Measurements from ENCODE around the gene PLXNA1.

PLXNA1 gene

GRCh38 chr3:126982471-126983175 lies at the start of gene PLXNA1:
PLXNA1 (plus strand) TSS chr3:126983115; CDS start chr3:126988594, 5,479 bp downstream.
- no peak for DNase-seq

- no peak for DNase-seq
Observed at GRCh38 chr3:126934031-126934531, 48.8 kb upstream of the PLXNA1 start.

DNA sequence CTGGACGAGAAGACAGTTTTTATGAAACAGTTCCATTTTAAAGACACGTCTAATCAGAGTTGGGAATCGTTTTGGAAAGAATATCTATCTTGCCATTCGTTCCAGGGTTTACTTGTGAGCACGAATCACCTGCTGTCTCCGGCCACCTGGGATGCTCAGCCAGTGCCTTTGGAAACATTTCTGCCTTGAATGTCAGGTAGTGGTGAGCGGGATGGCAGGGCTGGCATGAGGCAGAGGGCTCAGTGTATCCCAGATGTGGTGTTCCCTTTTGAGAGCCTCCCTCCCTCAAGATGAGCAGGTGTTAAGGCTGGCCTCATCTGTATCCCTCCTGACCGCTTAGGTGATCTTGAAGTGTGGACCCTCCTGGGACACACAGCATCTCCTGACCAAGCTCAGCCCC lies 47.9 kb upstream of the PLXNA1 start:
- no peak for DNase-seq

DNA sequence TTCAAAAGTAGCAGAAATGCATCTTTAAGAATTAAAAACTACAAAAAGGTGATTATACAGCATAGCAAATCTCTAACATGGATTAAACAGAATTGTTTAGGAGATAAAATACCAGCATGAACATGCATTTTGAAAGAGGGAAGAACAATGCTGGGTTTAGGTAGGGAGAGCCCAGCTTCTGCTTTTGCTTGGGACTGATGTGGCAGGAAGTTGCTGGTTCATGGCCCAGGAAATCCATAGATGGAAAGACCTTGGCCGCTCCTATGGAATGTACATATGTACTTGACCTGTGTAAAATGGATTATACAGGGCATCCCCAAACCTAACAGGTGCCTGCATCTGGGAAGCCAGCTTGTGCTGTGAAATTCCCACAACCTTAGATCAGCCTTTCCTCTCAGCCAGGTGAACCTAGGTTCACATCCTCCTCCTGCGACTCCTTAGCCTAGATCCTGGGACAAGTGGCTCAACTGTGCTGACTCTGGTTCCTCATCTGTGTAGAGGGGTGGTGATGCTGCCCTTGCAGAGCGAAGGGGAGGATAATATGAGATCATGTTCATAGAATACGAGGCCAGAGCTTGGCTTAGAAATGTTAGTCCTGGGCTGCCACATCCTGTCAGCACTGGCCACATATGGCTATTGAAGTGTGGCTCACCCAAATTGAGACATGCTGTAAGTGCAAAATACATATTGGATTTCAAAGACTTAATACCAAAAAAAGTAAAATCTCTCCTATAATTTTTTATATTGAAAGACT lies 47.0 kb upstream of the PLXNA1 start:
- DNase-seq: no peak

- peak; percentile 58 for DNase-seq
Observed at GRCh38 chr3:126936853-126937425, 46.0 kb upstream of the PLXNA1 start.

- DNase-seq: no peak
Observed at GRCh38 chr3:126937533-126937932, 45.4 kb upstream of the PLXNA1 start.

- peak; percentile 11 for DNase-seq
Observed at GRCh38 chr3:126937973-126938372, 44.9 kb upstream of the PLXNA1 start.

- DNase-seq: no peak
Observed at GRCh38 chr3:126938520-126939337, 44.2 kb upstream of the PLXNA1 start.

- DNase-seq: no peak
Observed at GRCh38 chr3:126939338-126939718, 43.6 kb upstream of the PLXNA1 start.

DNA sequence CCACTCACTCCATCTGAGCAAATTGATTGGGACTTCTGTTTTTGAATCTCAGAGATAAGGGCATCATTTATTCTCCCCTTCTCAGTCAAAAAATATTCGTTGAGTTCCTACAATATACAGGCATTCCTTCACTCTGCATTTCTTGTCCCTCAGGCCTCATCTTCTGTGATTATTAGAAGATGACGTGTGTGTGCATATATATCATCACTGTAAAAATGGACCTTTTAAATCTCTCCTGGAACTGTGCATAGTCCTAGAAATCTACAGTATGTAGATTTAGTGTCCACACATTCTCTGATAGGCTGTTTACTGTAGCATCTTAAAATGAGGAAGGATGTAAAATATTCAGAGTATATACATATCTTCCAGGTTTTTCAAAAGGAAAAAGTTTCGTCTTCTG lies 43.2 kb upstream of the PLXNA1 start:
- no peak for DNase-seq

GRCh38 chr3:126941721-126942270 lies 41.1 kb upstream of the PLXNA1 start:
- DNase-seq: no peak

GRCh38 chr3:126944089-126944965 lies 38.6 kb upstream of the PLXNA1 start:
- no peak for DNase-seq

GRCh38 chr3:126945171-126945721 lies 37.7 kb upstream of the PLXNA1 start:
- DNase-seq: no peak

DNA sequence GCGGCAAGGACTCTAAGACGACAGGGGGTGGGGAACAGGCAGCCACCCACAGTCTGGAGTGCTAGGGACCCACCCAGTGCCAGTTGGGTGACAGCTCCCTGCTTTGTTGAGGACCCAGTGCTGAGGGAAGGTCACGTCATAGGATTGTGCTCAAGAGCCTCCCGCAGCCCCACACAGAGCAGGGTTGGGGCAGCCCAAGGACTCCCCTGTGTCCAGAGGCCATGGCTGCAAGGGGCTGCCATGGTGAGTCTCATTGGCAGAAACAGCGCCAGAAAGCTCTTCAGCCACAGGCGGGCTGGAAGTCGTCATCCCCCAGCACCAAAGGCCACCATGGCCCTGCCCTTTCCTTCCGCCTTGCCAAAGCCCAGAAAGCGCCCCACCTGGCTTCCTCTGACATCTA lies 37.0 kb upstream of the PLXNA1 start:
- DNase-seq: no peak

GRCh38 chr3:126946405-126946804 lies 36.5 kb upstream of the PLXNA1 start:
- DNase-seq: no peak

- DNase-seq: no peak
Observed at GRCh38 chr3:126947429-126947828, 35.5 kb upstream of the PLXNA1 start.

- DNase-seq: no peak
Observed at GRCh38 chr3:126948980-126949535, 33.9 kb upstream of the PLXNA1 start.

DNA sequence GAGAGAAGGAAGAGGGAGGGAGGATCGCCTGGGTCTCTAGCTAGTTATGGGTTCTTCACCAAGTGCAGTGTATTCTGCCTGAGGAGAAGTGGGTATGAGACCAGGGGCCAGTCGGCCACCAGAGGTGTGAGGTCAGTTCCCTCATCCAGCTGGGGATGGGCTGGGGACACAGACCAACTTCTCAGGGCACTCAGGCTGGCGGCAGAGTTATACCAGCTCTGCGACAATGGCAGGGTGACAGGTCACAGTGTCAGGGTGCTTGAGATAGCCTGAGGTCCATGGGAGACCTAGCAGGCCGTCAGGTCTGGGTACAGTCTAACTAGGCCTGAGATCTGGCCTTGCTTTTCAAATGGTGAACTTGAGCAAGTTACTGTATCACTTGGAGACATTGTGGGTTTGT lies 31.4 kb upstream of the PLXNA1 start:
- DNase-seq: no peak

GRCh38 chr3:126952261-126952982 lies 30.5 kb upstream of the PLXNA1 start:
- no peak for DNase-seq

GRCh38 chr3:126952983-126953660 lies 29.8 kb upstream of the PLXNA1 start:
- no peak for DNase-seq

Measured in DMS79 (cell line).